Stimulated activated naive CD4-positive, alpha-beta T cell (primary cell): ENCODE measurements around the gene VSIG4.

ENCODE experiments used
- DNase-seq, 6 experiments: peaks; one replicate each; lab custom pipeline; 2025; lab: John Stamatoyannopoulos, UW

Gene VSIG4

DNA sequence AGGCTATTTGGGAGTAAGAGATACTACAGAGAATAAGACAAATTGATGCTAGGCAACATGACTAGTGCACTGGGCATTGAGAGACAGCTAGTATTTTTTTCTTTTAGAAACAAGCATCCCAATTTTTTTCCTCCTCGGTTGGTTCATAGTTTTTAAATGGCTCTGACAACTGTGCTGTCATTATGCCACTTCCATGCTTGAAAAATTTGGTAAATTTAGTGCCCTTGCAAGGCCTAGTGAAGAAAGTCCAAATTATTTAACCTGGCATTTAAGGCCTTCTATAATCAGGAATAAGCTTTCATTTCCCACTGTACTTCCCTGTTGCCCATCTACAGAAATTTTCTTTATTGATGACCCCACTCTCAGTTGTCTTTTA lies 15.8 kb downstream of the VSIG4 start:
- no peak for DNase-seq

DNA sequence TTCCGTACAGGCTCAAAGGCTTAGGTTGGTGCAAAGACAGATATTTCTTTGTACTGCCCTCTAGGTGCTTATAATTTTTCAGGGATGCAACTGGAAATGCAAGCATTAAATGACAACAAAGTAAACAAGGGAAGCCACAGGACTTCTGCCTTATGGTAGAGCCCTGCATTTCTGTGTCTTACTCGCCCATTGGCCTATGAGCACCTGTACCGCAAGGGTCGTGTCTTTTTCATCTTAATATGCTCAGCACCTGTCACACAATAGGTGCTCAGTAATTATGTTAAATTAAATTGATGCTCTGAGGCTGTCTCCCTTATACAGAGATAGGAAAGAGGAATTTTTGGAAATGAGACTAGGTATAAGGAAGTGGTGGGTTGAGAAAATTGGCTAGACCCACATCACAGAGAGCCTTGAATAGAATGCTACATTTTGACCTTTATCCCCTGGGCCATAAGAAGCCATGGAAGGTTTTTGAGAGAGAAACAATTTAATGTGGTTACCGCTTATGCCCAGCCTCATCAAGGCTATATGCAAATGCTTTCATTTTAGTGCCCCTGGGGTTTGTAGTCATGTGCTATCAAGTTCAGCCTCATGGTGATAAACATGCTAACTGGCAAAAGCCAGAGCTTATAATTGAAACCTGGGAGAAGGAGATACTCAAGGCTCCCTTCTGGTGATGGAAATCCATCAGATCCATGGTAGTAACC lies 16.3 kb downstream of the VSIG4 start:
- DNase-seq, result no peak

DNA sequence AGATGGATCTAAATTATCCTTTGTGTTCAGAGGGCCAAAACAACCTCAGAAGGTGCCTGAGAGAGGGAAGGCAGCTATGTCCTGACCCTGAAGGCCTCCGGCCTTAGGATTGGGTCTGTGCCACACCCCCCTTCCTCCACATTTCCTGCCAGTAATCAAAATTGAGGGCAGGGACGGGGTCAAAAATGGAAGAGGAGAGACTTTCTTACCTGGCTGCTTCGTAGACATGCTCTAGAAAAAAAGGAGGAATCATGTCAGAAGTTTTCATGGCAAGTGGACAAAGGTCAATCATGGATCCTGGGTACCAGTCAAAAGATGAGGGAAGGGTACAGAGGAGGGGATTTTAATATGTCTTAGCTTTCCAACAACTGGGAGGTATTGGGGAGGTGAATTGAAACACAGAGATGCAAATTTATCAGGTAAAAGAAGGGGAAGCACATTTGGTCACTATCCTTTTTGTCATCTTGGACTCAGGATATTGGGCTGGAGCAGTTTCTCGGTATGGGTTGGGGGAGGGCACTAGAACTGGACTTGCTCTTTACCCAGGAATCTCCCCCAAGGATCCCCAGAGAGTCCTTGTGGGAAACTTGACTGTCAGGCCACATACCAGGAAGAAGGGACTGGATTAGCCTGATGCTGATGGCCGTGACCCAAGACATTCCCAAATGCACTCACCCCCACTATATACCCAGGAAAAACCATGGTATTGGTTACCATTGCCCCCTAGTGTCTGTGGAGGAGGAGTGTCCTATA lies 17.1 kb downstream of the VSIG4 start:
- DNase-seq, result no peak

DNA sequence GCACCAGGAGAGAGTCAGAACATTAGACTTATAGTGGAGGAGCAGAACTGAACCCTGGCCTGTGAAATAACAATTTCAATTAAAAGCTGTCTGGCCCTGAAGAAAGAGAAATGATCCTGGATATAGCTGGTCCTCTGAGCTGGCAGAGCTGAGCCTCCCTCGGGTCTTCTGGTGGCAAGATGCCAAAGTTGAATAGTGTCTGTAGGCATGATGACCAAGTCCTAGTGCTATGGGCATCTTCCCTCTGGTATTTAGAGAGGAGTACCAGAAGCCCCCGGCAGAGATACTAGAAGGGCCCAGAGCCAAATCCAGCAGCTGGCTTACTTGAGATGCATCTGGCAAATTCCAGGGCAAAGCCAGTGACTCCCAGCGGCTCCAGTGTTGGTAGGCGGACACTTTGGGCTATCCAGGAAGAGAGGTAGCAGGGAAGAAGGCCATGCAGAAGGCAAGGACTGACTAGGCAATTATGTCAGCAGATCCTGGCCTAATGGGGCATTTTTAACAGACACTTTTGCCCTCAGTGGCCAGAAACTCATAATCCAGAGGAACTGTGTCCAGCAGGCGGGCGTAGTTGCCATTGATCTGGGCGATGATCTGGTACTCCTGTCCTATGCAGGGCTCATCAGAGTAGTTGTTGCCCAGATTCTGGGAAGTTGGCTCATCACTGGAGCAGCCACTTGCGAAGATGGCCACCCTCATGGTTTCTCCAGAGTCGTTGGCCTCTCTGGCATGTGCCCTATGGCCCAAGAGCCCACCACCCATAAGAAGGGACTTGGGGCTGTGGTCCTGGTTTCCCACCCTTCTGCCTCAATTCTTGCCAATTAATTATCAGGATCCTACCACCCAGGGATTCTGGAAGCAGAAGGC lies 17.9 kb downstream of the VSIG4 start:
- DNase-seq, result no peak

DNA sequence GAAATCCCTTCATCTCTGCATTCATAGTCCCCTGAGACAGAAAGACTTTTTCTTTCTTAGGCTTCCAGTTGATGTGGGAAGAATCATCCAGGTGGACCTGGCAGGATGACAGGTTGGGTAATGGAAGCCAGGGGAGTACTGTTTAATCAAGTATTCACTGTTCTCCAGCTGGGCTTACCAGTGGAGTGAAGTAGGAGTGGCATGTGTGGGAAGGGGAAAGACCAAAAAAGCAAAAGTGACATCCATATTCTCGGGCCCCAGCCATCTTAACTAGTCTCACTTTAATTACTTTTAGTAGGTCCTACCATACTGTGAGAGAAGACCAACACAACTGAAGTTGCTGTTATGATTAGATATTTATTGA lies 18.5 kb downstream of the VSIG4 start:
- DNase-seq, result no peak

DNA sequence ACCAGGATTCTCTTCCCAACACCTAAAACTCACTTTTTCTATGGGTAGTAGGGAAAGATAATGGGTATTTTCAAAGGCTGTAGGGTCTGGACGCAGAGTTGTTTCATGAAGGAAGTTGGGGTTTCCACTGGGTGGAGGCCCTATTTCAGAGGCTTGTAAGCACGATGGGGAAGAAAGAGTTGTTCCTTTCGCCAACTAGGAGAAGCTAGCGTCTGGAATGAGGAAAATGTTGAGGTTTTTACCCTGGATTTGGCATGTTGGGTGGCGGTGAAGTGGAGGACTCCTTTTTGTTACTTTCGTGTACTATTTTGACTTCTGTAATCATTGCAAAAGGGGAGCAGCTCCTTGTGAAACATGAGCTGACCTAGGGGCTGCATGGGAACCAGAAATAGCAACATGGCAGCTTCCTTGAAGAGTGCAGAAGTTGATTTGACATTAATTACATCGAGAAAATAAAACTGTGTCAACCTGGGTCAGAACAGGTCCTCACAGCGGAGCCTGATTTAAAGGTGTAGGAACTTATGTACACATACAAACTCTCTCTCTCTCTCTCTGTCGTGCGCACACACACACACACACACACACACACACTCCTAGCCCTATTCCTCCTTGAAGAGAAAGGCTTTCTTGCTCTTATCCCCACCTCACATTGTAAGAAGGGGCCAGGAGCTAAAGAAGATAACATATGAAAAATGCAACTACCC lies 19.1 kb downstream of the VSIG4 start:
- DNase-seq, result no peak

DNA sequence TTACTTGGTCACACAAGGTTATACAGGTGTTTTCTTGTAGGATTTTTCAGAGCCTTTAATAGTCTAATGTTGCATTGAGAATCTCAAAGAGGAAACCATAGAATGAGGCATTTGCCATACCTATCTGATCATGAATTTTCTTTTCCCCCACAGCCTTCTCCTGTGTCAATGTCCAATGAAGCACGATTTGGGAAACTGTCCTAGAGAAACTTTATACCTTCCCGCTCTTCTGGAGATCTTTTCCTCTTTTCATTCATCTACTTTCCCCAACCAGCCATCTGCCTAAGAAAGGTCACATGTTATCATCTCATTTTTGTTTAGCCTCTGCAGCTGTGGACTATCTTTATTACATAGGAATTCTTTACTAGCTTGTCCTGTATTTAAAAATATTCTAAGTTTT lies 19.9 kb downstream of the VSIG4 start:
- no peak for DNase-seq

DNA sequence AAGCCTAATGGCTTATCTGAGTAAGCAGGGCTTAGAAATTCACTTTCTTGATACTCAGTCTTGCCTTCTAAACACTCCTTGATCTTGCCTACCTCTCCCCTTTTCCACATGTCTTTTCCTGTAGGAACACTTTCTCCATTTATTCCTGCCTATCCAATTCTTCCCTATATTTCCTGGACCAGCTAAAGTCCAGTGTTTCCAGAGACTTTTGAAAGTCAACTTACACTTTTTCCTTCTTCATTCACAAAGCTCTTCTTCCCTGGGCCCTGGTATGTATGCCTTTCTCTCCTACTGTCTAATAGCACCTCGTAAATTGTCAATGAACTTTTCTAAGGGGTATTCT lies 20.6 kb downstream of the VSIG4 start:
- no peak for DNase-seq

DNA sequence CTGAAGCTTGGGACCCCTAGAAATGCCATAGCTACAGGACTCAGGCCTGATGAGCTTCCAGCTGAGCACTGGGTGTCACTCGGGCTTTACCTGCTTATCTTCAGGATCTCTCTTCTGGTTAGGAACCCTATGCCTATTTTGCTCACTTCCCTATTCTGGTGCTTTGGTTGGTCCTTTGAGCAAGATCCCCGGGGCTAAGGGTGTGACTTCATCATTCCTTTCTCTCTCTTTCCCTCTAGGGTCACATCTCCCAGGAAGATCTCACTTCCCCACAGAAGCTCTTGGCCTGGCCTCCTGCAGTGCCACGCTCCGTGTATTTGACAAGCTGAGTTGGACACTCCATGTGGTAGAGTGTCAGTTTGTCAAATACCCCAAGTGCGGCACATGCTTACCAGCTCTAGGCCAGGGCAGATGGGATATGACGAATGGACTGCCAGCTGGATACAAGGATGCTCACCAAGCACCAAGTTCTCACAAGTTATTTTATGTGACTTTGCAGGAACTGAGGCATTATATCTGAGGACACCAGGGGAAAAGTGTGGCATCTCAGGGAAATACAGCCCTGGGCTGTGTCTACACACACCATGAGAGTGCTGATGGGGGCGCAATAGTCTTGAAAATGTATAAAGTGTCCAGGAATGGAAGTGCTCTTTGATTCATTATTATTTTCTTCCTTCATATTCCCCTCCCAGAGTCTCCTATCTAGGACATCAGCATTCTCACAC lies 21.1 kb downstream of the VSIG4 start:
- no peak for DNase-seq

DNA sequence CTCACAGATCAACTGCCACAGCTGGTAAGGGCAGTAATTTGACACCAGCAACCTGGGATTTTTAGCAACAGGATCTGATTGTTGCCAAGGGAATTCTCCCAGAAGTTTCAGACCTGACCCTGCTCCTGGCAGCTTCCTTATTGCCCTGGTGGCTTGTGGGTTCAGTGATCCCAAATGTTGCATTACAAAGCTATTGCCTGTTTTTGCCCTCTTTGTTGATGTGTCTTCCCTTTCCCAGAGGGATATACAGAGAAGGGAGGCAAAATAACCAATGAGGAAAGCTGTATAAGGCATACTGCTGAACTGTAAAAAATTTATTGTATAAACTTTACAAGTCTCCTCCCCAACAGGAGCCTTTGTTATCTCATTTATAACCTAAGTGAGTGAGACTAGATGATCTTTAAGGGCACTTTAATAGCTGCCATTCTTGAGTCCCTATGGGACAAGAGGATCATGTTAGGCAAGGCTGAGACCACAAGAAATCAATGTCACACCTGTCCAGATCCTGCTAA lies 22.2 kb downstream of the VSIG4 start:
- DNase-seq, result no peak

DNA sequence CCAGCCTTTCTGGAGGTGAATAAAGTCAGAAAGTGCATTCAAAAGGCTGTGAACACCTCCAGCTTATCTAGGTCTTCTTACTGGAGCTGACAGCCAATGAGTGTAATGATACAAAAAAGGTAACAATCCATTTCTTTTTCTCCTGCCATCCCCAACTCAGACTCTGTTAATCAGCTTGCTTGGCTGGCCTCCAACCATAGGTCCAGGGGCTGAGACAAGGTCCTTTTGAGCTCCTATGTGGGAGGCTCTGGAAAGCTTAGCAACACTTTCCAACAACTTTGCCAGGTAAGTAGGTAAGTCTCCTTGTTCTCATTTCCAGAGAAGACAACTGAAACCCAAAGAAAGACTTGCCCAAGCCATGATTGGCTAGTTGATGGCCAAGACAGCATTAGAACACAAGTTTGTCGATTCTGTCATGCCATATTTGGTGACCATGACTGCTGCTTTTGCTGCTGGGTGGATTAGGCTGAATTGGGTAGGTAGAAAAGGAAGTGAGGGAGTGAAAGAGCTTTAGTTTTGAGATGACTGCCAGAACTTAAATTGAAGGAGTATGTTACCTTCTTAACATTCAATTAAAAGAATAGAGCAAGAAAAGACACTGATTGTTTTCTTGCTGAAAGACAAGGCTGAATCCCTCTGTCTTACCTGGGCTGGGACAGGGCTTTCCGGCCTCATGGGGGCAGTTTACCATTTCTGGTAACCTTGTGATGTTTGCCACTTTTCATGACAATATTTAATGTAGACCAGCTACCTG lies 22.8 kb downstream of the VSIG4 start:
- no peak for DNase-seq

DNA sequence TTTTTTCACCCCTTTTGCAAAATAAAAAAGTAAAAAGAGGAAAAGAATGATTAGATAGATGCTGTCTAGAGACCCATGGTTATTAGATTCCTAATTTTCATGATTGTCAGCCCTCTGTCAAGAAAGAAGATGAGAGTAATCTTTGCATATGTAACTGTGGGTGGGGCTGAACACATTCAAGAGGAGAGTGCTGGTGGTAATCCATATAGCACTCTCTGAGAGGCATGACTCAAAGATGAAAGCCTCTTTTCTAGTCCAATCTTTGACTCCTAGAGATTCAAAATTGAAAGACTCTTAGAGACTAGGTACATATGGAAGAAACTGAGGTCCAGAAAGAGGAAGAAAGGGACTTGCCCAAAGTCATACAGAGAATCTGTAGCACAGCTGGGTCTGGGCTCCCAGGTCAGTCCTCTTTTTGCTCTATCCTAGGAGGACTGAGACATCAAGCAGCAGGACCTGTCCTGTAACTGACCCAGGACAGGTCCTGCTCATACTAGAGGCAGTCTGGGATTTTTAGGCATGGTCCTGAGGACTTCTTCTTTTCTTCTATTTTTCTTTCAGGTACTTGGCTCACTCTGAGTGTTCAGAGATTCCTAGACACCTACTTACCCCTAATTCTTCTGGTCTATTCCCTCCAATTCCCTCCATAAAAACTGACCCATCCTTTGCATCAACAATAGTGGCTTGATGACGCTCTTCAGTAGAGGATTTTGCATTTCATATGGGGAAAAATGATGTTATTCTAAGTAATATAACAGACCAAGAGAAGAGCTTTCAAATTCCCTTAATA lies 23.8 kb downstream of the VSIG4 start:
- no peak for DNase-seq

DNA sequence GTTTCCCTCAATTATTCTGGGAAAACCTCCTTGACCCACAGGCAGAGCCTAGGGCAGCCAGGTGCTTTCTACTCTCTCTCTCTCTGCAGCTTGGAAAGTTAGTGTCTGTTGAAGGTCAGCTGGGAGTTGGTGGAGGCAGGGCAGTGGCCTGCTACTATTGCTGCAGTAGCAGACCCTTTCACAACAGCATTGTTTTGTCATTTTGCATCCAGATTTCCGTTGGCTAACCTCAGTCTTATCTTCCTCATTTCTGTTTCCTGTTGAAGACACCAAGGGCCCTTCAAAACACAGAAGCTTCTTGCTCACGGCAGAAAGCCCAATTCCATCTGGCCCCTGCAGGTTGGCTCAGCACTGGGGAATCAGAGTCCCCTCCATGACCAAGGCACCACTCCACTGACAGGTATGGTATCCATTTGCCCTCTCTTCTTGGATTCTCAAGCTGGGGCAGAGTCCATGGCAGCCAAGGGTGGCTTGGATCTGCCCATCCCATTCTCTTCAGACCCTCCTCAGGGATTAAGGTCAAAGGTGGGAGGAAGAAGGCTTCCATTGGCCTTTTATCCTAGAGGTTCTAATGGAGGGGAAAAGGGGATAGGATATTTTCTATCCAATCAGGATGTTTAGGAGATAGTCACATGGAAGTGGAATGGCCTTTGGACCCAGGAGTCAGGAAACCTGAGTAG lies 24.6 kb downstream of the VSIG4 start:
- DNase-seq, result no peak

DNA sequence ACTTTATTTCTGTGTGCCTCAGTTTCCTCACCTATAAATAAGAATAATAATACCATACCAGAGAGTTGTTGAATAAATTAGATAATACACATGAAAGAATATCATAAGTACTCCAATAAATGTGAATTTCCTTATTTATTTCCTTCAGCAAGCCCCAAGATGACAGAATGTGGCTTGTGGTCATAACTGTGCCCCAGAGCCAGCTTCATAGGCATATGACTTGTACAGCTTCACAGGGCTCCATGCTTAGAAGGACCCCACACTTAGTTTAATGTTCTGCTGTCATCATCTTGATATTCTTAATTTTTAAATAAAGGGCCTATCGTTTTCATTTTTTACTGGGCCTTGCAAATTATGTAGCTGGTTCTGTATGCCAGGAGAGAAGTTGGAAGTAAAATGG lies 25.3 kb downstream of the VSIG4 start:
- DNase-seq, result no peak

DNA sequence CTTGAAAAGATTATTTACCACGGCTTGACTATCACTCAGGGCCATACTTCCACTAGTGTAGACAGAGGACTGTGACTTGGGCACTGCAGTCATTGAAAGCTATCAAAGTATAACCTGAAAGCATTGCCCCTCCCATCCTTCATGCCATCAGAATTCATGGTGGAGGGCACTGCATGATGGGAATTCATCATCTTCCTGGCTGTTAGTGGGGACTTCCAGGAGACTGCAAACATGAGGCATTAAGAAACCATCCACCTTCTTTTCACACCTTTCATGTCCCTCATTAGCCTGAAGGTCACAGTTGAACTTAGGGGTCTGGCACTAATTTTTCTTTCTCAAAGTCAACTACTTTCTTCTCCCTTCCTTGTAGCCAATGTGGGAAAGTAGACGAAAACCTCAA lies 25.8 kb downstream of the VSIG4 start:
- no peak for DNase-seq

DNA sequence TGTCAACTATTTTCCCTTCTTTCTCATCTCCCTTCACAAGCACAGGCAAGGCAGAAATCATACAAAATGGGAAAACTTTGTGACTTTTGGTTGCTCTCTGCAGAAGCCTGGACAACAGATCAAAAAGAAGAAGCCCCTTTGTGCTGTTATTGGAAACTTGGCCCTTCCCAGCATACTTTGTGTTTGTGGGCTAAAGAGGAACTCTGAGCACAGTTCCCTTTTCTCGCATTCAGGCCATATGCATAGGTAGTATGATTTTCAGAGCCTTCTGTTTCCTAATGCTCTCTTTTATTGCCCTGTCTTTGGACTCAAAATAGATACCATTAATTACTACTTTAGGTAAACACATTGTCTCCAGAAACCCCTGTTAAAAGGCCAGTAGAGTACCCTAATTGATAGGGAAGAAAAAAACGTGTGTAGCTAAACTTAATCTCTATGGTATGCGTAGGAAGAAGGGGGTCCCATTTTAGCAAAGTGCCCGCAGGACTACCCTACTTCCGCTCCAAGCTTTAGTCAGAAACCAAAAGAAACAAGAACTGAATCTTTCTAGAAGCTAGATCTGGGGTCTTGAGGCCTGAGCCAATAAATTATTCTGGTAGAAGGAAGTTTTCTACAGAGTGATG lies 26.6 kb downstream of the VSIG4 start:
- no peak for DNase-seq

DNA sequence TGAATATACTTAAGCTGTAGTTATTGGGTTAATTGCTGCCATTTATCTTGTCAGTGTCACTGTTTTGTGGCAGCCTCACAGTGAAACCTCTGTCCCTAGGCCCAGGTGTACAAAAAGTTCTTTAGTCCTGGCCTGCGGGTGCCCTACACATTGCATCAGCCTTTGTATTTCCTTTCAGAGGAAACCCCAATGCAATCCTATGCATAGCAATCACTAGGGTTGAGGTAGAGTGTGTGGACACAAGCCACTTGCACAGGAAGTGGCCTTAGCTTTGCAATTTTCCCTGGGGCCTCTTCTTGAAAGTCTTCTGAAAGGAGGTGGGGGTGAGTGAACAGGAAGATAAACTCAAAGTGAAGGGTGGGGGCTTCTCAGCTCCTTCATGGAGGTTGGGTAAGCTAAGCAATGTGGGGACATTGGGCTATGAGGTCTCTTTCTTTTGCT lies 27.8 kb downstream of the VSIG4 start:
- no peak for DNase-seq

DNA sequence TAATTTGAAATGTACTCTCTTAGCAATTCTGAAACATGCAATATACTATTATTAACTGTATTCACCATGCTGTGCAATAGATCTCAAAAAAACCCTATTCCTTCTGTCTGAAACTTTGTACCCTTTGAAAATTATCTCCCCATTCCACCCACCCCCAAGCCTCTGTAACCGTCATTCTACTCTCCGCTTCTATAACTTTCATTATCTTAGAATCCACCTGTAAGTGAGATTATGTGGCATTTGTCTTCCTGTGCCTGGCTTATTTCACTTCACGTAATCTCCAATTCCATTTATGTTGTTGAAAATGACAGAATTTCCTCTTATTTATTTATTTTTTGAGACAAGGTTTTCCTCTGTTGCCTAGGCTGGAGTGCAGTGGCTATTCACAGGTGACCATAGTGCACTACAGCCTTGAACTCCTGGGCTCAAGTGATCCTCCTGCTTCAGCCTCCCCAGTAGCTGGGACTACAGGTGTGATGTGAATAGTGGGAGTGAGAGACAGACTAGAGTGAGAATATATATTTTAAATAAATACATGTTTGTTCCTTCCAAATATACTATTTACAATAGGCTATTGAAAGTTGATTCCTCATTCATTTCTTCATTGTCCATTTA lies 30.5 kb downstream of the VSIG4 start:
- no peak for DNase-seq
